HG03066 (cell line): ENCODE results near the gene TIPRL.
"Not testable (repeated sequence)": the region's sequence is repeated elsewhere in the genome, so short reads cannot be mapped to it uniquely, and the experiment has no call there.

Source experiments
- ATAC-seq: cut with Tn5 transposase; IDR thresholded peaks from one replicate; pipeline ENCODE4 v1.9.1; 2021; ENCODE audit warnings: low read depth; ENCODE audit not compliant: unreplicated experiment

Gene TIPRL

GRCh38 chr1:168178638-168179437, at the start of gene TIPRL:
TSS of gene TIPRL (plus strand) at chr1:168178962. CDS start at chr1:168179078, 116 bp downstream.
- ATAC-seq = peak; percentile 93

GRCh38 chr1:168129933-168130332, 48.8 kb upstream of the TIPRL start:
- no peak for ATAC-seq

DNA sequence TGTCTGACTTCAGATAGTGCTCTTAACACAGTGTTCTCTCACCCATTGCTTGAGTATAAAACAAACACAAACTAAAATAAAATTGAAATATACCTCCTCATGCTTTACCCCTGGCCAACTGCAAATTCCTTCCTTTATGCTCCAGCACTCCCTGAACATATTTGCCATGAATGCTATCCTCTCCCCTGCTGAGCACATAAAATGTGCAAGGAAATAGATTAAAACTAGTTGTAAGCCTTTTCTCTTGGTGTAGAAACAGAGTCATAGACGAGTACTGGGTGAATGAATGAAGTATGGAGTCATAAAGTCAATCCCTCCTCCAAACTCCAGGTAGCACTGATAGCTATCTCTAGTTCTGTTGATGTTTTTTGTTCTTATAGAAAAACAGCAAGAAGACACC, 44.6 kb upstream of the TIPRL start:
- no peak for ATAC-seq

- ATAC-seq = no peak
Measured at GRCh38 chr1:168134642-168135041, 44.1 kb upstream of the TIPRL start.

DNA sequence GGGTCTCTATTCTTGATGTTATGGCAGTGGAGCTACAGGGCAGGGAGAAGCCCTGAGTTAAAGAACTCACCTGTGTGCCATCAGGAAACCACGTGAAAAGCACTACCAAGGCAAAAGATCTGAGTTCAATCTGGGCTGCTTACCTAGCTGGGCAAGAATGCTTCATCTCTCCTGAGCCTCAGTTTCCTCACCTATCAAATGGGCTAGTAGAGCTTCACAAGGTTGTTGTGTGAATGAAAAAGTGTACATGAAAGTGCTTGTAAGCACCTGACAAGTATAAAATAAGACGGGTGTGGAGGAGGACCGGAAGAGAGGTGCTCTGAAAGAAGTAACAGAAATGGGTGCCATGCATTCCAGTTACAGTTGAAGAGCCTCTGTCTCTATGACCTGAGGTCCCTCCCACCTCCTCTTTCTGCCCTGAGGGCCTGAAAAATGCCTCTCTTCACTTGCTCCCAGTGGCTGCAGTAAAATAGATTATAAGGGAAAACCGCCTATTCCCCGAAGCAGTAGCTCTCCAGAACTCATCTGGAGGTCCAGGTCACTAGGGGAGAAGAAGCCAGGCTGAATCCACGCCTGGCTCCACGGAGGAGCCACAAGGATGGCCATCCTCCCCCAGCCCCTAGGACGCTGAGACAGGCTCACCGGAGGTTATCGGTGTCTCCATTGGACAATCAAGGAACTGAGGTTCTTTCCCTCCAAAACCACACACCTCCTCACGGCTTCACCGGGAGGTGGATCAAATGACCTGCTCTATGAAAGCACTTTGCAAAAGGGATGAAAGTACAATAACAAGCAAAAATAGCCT, 43.4 kb upstream of the TIPRL start:
- no peak for ATAC-seq

- ATAC-seq = no peak
Measured at GRCh38 chr1:168135921-168136708, 42.6 kb upstream of the TIPRL start.

- no peak for ATAC-seq
Measured at GRCh38 chr1:168136709-168137514, 41.9 kb upstream of the TIPRL start, which contains the start of gene GPR161. TSS of gene GPR161 (minus strand) at chr1:168136930. CDS start at chr1:168104850, 32,080 bp downstream.

- ATAC-seq = no peak
Measured at GRCh38 chr1:168137515-168137821, 41.3 kb upstream of the TIPRL start.

DNA sequence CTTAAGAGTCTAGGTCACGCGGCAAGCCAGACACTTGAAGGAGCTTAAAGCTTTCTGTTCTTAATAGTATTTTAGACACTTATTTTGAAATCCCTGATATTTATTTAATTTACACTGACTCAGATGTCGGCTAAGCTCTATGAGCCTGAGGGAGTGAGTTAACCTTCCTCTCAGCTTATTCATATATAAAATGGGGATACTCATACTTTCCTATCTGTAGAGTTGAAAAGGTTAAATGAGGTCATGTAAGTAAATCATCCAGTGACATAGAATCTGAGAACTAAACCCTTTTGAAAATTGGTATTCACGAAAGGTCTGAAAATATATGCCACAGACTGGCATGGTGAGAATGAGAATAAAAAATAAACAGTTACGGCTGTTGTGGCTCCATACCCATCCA, 40.6 kb upstream of the TIPRL start:
- no peak for ATAC-seq

GRCh38 chr1:168139070-168139469, 39.7 kb upstream of the TIPRL start:
- no peak for ATAC-seq

- no peak for ATAC-seq
Measured at GRCh38 chr1:168141871-168142385, 36.8 kb upstream of the TIPRL start.

DNA sequence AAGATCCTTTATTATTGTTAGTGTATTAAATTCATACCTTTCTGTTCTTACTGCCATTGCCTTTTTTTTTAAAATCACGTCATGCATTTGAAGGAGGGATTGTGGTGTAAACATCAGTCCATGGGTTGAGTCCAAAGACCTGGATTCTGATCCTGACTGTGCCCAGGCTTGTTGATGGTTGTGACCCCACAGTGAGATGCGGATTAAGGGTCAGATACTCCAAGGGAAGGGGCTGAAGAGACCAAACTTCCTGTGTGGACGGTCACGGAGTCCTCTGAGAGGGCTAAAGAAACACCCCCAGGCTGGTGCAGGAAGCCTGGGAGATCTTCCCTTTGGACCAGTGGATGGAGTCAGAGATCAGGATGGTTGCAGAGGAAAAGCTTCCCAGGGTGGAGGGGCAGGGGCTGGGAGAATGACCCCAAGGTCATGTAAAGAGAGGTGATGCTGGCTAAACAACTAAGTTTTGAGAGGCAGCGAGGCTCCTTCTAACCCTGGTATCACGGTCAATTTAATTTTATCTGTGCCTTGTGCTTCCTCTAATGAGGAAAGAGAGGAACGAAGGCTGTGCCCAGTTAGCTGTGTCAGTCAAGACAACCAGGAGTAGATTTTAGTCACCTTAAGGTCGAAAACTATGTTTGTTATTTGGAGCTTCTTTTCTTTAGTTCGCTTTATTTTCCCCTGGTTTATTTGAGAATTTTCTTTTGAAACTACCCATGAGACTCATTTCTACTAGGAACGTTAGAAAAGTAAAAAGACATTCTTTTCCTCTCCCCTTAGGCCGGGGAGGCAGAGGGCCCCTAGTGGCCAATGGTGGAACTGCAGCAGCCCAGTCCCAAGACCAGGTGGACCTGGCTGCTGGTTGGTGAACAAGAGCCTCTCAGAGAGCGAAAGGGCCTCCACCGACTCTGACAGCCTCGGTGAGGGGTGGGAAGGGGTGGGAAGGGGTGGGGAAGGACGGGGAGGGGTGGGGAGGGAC, 33.3 kb upstream of the TIPRL start:
- ATAC-seq = peak; percentile 96

GRCh38 chr1:168146160-168146539, 32.6 kb upstream of the TIPRL start:
- ATAC-seq = no peak

DNA sequence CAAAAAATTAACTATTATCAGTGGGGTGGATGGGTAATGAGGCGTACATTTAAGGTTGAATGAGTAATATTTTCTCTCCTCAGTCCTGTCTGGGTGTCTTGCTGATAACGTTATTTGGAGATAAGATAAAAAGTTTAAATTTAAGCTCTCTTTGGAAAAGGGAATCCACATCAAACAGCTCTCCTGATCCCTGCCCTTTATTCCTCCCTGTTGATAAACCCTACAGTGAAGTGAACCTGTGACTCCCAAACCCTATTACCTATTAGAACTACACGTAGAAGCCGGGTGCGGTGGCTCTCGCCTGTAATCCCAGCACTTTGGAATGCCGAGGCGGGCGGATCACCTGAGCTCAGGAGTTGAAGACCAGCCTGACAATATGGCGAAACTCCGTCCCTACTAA, 32.1 kb upstream of the TIPRL start:
- no peak for ATAC-seq

- no peak for ATAC-seq
Measured at GRCh38 chr1:168148916-168149315, 29.8 kb upstream of the TIPRL start.

DNA sequence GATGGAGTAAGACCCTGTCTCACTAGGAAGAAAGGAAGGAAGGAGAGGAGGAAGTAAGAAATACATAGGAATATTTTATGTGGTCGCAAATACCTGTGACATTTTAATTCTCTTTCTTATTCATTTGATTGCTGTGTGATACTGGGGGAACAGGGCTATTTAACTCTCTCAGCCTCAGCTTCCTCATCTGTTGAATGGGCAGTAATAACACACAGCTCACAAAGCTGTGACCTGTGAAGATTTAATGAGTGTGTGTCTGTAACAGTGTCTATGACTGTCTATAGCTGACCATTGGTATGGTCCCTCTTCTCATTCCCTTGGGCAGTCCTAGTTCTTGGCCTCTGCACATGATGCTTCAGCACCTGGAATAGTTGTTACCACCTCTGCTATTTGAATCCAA, 28.5 kb upstream of the TIPRL start:
- no peak for ATAC-seq

- no peak for ATAC-seq
Measured at GRCh38 chr1:168151935-168152334, 26.8 kb upstream of the TIPRL start.

DNA sequence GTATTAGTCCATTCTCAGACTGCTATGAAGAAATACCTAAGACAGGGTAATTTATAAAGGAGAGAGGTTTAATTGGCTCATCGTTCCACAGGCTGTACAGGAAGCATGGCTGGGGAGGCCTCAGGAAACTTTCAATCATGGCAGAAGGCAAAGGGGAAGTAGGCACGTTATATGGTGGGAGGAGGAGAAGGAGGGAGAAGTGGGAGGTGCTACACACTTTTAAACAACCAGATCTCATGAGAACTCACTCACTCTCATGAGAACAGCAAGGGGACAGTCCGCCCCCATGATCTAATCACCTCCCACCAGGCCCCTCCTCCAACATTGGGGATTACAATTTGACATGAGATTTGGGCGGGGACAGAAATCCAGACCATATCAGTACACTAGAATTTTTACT, 24.1 kb upstream of the TIPRL start:
- ATAC-seq = not testable (repeated sequence)

DNA sequence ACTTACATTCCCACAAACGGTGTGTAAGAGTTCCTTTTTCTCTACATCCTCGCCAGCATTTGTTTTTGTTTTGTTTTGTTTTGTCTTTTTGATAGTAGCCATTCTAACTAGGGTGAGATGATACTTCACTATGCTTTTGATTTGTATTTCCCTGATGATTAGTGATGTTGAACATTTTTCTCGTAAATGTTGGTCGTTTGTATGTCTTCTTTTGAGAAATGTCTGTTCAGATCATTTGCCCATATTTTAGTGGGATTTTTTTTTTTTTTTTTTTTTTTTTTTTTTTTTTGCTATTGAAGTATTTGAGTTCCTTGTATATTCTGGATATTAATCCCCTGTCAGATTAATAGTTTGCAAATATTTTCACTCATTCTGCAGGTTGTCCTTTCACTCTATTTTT, 22.9 kb upstream of the TIPRL start:
- no peak for ATAC-seq
